HG02759 (cell line): ENCODE data around the gene LCN9.
"Not testable (repeated sequence)": the region's sequence is repeated elsewhere in the genome, so short reads cannot be mapped to it uniquely, and the experiment has no call there.

ENCODE experiments used
- ATAC-seq: cut with Tn5 transposase; IDR thresholded peaks from one replicate; pipeline ENCODE4 v1.9.1; 2021; ENCODE audit warnings: mild to moderate bottlenecking, moderate library complexity; ENCODE audit not compliant: unreplicated experiment

Gene LCN9

DNA sequence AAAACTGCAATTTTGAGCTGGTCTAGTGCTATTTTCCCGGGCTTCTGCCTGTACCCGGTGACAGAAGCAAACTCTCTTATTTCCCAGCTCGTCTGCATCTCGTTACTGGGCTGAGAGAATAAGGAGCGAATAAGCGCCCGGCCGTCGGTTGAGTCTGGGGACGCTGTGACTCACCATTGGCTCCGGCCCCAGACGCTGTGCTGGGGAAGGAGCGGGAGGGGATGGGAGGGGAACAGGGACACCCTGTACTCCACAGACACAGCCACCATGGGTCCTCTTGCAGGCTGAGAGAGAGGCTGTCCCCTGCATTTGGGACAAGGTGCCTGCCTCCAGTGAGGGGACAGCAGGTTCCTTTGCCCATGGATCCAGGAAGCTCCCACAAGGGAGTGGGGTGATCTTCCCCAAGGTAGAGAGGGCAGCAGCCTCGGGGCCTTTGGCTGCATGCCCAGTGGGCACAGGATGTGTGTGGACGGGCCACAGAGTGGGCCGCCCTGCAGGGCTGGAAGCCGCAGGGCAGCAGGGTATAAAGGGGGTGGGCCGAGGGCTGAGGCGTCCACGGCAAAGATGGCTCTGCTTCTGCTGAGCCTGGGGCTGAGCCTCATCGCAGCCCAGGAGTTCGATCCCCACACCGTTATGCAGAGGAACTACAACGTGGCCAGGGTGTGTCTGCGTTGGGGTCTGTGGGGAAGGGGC lies at the start of gene LCN9:
LCN9 (plus strand) TSS at position 552 of the 693 bp plus-strand sequence; CDS start at position 565, 13 bp downstream.
- ATAC-seq, result no peak

DNA sequence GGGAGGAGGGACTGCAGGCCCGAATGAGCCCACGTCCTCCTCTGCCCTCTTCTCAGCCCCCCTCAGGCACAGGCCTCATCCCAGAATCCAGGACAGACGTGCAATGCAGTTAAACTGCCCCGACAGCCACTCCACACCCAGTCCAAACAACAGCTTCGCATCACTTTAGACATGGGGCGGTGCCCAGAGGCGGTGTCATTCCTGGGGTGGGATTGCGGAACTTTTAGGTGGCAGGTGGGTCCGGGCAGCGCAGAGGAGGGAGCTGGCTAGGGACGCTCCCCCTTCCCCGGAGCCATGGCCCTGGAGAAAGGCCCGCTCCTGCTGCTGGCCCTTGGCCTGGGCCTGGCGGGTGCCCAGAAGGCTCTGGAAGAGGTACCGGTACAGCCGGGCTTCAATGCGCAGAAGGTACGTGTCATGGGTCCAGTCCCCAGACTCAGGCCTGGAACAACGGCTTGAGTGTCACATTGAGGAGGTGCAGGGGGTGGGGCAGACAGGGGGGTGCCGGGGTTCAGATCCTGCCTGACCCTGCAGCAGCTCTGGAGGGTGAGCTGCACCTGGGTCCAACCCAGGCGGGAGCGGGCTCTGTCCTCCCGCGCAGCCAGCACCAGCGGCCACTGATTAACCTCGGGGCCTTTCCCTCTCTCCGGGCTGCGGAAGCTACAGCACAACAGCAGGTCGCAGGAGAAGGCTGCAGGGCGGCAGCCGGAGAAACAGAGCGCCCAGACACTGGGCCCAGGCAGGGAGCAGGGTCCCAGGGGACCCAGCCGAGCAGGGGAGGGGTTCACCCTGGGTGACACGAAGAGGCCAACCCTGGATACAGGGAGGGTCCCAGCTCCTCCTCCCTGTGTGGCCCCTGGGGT lies 48.9 kb upstream of the LCN9 start:
- ATAC-seq, result no peak

GRCh38 chr9:135614821-135615665 lies 48.1 kb upstream of the LCN9 start:
- no peak for ATAC-seq

DNA sequence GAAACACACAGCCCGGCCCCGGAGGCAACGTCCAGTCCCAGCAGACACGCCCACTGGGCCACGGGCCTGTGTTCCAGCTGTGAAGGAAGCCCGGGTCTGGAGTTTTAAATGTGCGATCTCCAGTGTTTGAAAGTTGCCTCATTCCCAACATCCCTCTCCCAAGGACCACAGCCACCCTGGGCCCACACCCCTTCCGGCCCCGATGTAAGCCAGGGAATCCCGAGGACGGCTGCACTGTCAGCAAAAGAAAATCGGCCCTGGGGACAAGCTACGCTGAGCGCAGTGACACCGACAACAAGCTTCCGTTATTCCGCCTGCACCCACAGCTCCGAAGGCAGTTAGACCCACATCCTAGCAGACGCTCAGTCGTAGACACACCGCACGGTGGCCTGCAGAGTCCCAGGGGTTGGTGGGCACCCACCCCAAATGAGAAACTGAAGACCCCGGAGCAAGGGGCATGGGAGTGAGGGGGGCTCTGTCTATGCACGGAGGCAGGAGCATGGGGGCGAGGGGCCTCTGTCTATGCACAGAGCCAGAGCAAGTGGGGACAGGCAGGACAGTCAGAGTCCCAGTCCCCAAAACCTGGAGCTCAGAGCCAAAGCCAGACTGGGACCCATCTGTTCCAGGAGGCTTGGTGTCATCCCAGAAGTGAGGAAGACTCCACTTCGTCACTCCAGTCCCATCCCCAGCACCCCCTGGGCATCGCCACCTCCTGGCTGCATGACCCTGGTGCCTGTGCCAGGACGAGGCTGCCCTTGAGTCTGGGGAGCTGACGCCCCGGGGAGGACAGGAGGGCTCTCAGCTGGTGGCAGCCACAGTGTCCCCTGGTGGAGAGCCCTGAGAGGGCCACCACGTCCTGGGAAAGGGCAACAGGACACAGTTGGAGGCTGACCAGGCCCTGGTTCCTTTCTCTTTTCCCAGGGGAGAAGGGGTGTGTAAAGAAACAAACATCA lies 47.2 kb upstream of the LCN9 start:
- ATAC-seq, result no peak

DNA sequence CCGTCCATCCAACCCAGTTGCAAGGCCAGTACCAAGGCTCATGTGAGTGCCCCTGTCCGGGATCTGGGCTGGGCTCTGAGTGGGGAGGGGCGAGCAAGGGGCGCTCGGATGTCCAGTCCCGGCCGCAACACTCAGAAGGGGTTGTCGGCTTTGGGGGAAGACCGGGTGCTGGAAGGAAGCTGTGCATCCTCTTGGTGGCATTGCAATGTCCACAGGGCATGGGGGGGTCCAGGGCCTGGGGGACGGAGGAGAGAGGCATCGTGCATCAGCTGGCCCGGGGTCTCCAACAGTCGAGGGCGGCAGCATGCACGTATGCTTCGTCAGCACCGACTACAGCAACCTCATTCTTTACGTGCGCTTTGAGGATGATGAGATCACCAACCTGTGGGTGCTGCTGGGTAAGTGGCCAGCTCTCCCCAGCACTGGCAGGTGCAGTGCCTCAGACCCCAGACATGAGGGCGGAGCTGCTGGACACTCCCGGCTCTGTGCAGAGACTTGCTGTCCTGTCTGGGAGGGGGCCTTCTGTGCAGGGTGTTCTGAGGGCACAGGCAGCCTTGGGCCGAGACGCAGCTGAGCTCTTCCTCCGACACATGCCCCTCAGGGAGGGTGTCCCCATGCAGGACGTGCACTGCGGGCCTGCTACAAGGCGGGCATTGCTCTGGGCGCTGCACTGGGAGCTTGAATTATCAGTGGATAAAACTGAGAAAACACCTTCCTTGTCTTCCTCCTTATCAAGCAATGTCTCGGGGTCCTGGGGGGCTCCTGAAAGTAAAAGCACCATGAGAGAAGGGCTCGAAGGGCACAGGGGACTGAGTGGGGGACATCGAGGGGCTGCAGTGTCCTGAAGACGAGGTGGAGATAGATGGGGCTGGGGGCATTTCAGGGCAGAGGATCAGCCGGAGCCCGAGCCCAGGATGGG lies 46.2 kb upstream of the LCN9 start:
- ATAC-seq, result no peak

DNA sequence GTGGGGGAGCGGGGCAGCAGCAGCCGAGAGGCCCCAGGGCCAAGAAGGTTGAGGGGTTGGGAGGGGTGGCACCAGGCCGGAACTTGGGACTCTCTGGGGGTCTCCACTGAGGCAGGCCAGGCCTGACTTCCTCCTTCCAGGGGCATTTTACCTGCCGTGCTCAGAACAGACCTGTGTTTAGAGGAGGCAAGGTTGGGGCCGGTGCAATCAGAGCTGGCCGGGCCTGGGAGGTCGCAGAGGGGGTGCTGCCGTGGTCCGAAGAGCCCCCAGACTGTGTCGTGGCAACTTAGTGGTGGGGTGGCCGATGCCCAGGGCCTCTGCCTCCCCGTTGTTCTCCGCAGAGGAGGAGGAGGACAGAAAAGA lies 45.6 kb upstream of the LCN9 start:
- ATAC-seq, result no peak

DNA sequence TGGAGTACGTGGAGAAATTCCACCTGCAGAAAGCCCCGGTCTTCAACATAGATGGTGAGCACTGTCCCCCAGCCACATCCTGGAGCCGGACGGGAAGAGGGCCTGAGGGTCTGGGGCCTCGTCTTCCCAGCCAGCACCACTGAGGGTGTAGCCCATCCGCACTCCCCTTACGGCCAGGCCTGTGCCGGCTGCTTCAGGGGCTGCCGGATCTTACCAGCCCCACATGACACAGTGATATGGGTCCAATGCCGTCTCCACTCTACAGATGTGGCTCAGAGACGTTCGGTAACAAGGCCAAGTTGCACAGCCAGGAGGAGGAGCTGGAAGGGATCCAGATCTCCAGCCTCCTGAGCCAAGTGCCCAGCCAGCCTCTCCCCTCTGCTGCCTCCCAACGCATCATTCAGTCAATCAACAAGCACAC lies 45.1 kb upstream of the LCN9 start:
- no peak for ATAC-seq

- ATAC-seq, result no peak
Measured at GRCh38 chr9:135618866-135619598, 44.1 kb upstream of the LCN9 start.

DNA sequence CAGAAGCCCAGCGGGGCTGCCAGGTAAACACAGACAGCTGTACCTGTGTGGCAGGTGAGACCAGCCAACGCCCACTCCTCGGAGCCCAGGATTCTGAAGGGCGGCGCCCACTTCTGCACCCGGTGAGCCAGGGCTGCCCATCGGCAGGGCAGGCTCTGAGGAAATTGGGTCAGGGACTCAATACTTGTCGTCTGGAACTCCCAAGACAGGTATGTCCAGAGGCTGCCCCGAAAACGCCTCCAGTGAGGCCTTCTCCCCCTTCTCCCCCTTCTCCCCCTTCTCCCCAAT lies 43.6 kb upstream of the LCN9 start:
- ATAC-seq, result no peak

DNA sequence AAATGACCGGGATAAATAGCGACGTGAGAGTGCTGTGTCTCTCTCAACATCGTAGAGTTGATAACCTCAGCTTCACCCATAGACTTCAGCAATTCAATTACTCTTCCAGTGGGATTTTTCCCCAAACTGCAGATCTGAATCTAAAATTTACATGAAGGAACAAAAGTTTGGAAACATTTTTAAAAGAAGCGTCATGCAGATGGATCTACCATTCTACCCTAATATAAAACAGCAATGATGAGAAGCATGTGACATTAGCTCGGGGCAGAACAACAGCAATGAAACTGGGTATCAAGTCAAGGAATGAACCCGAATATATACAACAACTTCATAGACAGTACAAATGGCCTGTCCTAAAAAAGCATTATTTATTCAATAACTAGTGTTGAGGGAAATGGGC lies 42.6 kb upstream of the LCN9 start:
- no peak for ATAC-seq

DNA sequence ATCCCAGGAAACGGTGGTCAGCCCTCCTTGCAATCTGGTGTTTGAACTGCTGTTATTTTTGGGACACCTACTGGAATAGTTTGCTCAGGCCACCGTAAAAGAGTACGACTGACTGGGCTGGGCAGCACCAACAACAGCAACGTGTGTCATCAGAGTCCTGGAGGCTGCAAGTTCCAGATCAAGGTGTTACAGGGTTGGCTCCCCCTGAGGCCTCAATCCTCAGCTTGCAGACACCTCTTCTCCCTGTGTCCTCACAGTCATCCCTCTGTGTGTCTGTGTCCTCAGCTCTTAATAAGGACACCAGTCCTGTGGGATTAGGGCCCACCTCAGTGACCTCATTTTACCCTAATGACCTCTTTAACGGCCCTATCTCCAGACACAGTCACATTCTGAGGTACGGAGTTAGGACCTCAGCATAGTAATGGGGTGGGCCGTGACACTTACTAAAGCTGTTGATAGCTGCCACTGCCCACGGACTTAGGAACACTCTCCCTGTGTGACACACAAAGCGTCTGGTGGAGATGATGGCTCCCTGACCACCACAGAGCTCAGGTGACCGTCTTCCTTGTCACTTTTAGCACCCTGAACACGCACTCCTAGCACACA lies 40.6 kb upstream of the LCN9 start:
- ATAC-seq, result no peak

DNA sequence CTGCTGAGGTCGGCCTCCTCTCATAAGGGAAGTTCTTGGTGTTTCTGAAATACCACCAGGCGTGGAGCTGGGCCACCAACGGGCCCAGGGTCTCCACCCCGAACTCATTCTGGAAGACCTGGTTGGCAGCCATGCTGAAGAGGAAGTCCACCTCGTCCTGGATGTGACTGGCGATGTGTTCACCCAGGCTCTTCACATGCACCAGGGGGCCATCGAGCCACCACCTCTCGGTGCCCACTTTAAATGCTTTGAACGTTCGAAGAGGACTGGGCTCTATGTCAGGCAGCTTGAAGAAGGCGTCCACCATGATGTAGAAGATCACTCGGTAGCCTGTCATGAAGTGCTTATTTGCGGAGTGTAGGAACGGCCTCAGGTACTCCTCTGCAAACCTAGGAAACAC lies 38.8 kb upstream of the LCN9 start:
- ATAC-seq, result no peak

GRCh38 chr9:135632841-135633240 lies 30.3 kb upstream of the LCN9 start:
- no peak for ATAC-seq

- not testable (repeated sequence) for ATAC-seq
Measured at GRCh38 chr9:135636930-135637530, 26.1 kb upstream of the LCN9 start.

DNA sequence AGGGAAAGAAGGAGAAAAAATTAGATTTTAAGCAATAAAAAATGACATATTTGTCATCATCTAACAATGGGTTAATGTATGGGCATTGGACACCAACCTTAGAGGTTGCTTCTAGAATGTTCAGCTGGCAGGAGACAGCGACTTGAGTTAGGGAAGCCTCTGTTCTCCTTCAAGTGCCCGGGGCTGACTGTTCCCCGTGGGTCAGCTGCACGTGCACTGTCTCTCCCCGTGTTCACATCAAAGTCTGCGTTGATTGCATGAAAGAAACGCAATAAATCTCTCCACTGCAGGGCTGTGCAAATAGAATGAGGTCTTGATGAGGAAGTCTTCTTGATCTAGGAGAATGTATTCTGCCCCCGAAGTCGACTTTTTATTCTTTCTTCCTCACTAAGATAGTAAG lies 23.9 kb upstream of the LCN9 start, which contains the start of gene GLT6D1:
GLT6D1 (minus strand) TSS at position 345 of the 400 bp plus-strand sequence. CDS start 353 bp downstream, outside the sequence.
- ATAC-seq, result no peak

DNA sequence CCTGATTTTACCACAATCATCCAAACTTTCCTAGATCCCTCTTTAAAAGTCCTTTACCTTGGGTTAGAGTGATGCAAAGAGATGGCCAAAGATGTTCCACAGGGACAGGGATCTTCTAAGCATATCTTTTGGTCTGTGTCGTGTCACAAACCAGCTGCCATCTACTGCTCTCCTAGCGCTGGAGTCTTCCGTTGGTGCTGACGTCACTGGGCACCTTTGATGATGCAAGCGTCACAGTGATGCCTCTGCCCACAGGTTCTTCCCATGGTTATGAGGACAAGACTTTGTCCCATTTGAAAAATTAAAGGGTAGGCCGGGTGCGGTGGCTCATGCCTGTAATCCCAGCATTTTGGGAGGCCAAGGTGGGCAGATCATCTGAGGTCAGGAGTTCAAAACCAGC lies 22.1 kb upstream of the LCN9 start:
- ATAC-seq, result no peak

GRCh38 chr9:135641745-135642144 lies 21.4 kb upstream of the LCN9 start:
- ATAC-seq, result no peak
